GM21529 (cell line): ENCODE measurements around the gene MOXD1.

Experiments
- ATAC-seq: cut with Tn5 transposase; IDR thresholded peaks from one replicate; pipeline ENCODE4 v1.9.1; 2021; ENCODE audit not compliant: unreplicated experiment

Gene MOXD1

DNA sequence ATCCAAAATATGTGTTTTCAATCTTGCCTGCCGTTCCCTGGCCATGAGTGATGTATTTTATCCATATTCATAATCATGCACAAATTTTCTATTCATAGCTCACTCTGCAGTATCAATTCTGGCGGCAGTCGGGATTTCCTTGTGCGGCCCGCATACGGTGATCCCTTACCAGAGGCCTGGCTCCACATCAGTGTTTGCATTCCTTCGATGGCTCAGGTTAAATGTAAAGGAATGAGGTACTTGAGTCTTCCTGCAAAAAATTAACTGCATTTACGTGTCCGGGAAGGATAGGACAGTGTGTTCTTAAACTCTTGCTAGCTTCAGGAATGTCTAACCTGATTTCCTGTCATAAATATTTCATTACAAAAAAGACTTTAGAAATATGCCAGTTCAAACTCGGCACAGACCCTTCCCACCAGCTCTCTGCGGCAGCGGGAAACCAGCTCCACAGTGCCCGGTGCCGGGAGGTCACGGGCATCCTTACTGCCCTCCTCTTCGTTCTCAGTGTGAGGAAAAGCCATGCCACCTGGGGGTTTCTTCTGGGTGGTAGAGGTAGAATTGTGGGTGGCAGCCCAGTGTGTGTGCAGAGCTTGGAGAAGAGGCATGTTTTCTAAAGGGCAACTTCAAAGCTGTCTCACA, 154.5 kb downstream of the MOXD1 start:
- no peak for ATAC-seq

DNA sequence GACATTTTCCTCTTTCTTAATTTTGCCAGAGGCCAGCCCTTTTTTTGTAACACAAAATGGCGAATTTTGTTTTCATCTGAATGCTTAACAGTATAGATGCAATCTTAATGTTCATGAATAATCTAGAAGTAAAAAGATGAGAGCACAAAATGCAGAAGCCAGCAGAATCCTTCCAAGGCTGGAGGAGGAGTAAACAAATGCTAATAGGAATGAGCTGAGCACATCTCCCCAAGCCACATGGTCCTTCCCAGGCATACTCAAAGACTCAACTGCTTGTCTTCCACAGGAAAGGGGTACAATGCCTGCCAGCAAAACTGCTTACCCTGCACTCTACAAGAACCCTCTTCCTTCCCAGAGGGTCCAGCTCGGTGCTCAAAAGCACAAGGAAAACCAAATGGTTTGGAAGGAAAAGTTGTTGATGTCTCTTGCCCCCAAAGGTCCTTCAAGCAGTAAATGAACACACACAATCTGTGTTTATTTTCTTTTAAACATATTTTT, 155.1 kb downstream of the MOXD1 start:
- no peak for ATAC-seq
